Panc1 (cell line): ENCODE results near the gene AGAP1. TPM values are rescaled to one million over a fixed set of nuclear protein-coding genes. Genes with fewer than 3 reads are reported as not detected.

Experiments
- ATAC-seq: fragments of 200-7000 bp; cut with Tn5 transposase; 2 replicates; pipeline ENCODE4 v1.9.1; 2020; ENCODE audit warnings: mild to moderate bottlenecking, moderate library complexity
- BruUV-seq: library from RNA; stranded (reverse); fragments of 400-500 nt; replicated peaks from 2 replicates; lab custom pipeline; 2021; lab: Mats Ljungman, UMichigan
- CTCF ChIA-PET: fragments of 300-600 bp; sonication (Branson Sonifier 250); formaldehyde crosslinking; loops from one replicate; lab custom pipeline; 2022; ENCODE audit warnings: antibody characterized with exemption; lab: Charles Lee
- POLR2A ChIA-PET: fragments of 300-600 bp; sonication (Branson Sonifier 250); formaldehyde crosslinking; loops from one replicate; lab custom pipeline; 2022; ENCODE audit warnings: antibody characterized with exemption; lab: Charles Lee
- DNase-seq: peaks from one replicate; pipeline ENCODE4 v3.0.0-alpha.2; 2010; ENCODE audit warnings: low read depth, low spot score
- H3K27ac ChIP-seq: 2 replicates; pipeline ENCODE4 v1.5.1; 2011; ENCODE audit warnings: mild to moderate bottlenecking, low read length, inconsistent platforms
- H3K27me3 ChIP-seq: fragments of 200-500 bp; sonication (Bioruptor generic); 2 replicates; pipeline ENCODE4 v1.6.0; 2014; ENCODE audit warnings: low read length, inconsistent platforms; ENCODE audit not compliant: control insufficient read depth, insufficient read depth
- H3K36me3 ChIP-seq: fragments of 200-500 bp; sonication (Bioruptor generic); 2 replicates; pipeline ENCODE4 v1.5.1; 2014; ENCODE audit warnings: inconsistent platforms, mild to moderate bottlenecking, low read length, moderate library complexity; ENCODE audit not compliant: control insufficient read depth, insufficient read depth
- H3K4me1 ChIP-seq: 2 replicates; pipeline ENCODE4 v1.5.1; 2011; ENCODE audit warnings: inconsistent platforms, mild to moderate bottlenecking, low read length, moderate library complexity; ENCODE audit not compliant: control insufficient read depth, insufficient read depth
- H3K4me3 ChIP-seq, 2 experiments: 2 replicates each; pipeline ENCODE4 v1.5.1; 2011 to 2012; ENCODE audit warnings: low read depth in 2 of 2, low read length in 2 of 2, mild to moderate bottlenecking in 2 of 2, inconsistent platforms in 1 of 2, moderate library complexity in 1 of 2
- H3K9me3 ChIP-seq: fragments of 200-500 bp; sonication (Bioruptor generic); 2 replicates; pipeline ENCODE4 v1.5.1; 2014; ENCODE audit warnings: low read depth, mild to moderate bottlenecking, inconsistent platforms, low read length, moderate library complexity; ENCODE audit not compliant: control insufficient read depth, insufficient read depth
- CTCF ChIP-seq: fragments of 450-650 bp; IDR thresholded peaks from 2 replicates; pipeline ENCODE4 v1.5.1; 2017; ENCODE audit warnings: mild to moderate bottlenecking
- POLR2AphosphoS5 ChIP-seq: IDR thresholded peaks from 2 replicates; pipeline ENCODE4 v1.6.1; 2012; ENCODE audit warnings: mild to moderate bottlenecking, low read depth, low read length, moderate library complexity
- REST ChIP-seq, 2 experiments: IDR thresholded peaks; 2 replicates each; pipeline ENCODE4 v1.6.1; 2011 to 2012; ENCODE audit warnings: low read depth in 2 of 2, control low read depth in 1 of 2, low read length in 1 of 2, mild to moderate bottlenecking in 1 of 2, moderate library complexity in 1 of 2; ENCODE audit not compliant: insufficient read depth in 1 of 2
- SIN3A ChIP-seq: IDR thresholded peaks from 2 replicates; pipeline ENCODE4 v1.6.1; 2012; ENCODE audit warnings: low read depth, mild to moderate bottlenecking, low read length, moderate library complexity, borderline replicate concordance; ENCODE audit not compliant: insufficient read depth
- TCF7L2 ChIP-seq: IDR thresholded peaks from 2 replicates; pipeline ENCODE4 v1.6.1; 2011; ENCODE audit warnings: mild to moderate bottlenecking, low read depth, low read length, inconsistent platforms
- in situ Hi-C: cut with HindIII; loops from 2 replicates; pipeline ENCODE4 v1.10.0; 2016; ENCODE audit warnings: low sequenced_read_pairs, low pct_unique_long_range_greater_than_20kb
- intact Hi-C: fragments of 100-400 bp; cut with micrococcal nuclease; formaldehyde crosslinking; loops from one replicate; pipeline ENCODE4 v1.10.0; 2022; ENCODE audit not compliant: unreplicated experiment
- total RNA-seq: library from RNA; stranded (reverse); gene quantifications from one replicate; pipeline ENCODE4 v1.2.1, GENCODE V29; 2021; ENCODE audit not compliant: unreplicated experiment

Gene AGAP1
- total RNA-seq, 1 experiment from 2014 or later = 38.9 TPM

- ChIA-PET CTCF (interaction anchor here (0.7 kb wide), 1 partner anchor 11 kb away, joined by 3 read pairs; no protein-coding TSS in a partner anchor), POLR2A (interaction anchor here (0.7 kb wide), 1 partner anchor 947 kb away, joined by 10 read pairs; no protein-coding TSS in a partner anchor)
Measured at GRCh38 chr2:236171680-236172254, 677.9 kb downstream of the AGAP1 start.

More at GRCh38 chr2:236171680-236172254, 677.9 kb downstream of the AGAP1 start:
- TF ChIP-seq CTCF (no peak), TCF7L2 (no peak), SIN3A (no peak), REST (IDR thresholded peaks at IDR 0.05; ENCODE audit: insufficient read depth in 1 of 2, low read depth in 2 of 2, low read length in 1 of 2) (no peak), POLR2AphosphoS5 (no peak)
- no peaks in the 10 kb centered on the region for H3K36me3 ChIP-seq
- BruUV-seq = no TSS peak
- H3K27me3 ChIP-seq = no peaks in the 10 kb centered on the region
- H3K9me3 ChIP-seq = no peaks in the 10 kb centered on the region
- intact Hi-C loops (loop anchor here (10.0 kb wide), 1 partner anchor 237 kb away; no protein-coding TSS in a partner anchor), in situ Hi-C loops (no loop called here)
- no peak overlapping the region for H3K27ac ChIP-seq
- no peak overlapping the region for H3K4me3 ChIP-seq
- ATAC-seq (no peak), DNase-seq (no peak)
- peaks cover 18% of the 10 kb centered on the region for H3K4me1 ChIP-seq
